ENCODE data around the gene HNRNPCL2.
"Not testable (repeated sequence)": the region's sequence is repeated elsewhere in the genome, so short reads cannot be mapped to it uniquely, and the experiment has no call there.

HNRNPCL2 gene

DNA sequence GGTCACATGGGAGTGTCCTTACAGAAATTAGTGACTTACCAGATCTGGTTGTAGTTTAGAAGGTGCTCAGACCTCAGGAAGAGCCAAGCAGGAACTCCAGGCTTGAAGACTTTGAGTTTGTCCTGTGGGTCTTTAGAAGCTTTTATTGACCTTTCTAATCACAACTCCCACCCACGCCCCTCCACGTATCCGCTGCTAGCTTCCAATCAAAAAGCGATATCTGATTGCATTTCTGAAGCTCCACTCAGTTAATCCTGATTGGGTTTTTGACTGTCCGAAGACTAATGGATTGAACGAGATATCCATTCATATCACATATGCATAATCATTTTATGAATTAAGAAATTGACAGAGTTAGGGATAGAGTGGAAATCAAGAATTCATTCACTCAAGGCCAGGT is at the start of gene HNRNPCL2:
Gene HNRNPCL2 (minus strand): TSS at position 101 of the 400 bp plus-strand sequence. CDS start 454 bp downstream, outside the sequence.
- not testable (repeated sequence) for DNase-seq (ENCODE audit: low read depth)

- DNase-seq (ENCODE audit: low read depth) = not testable (repeated sequence)
These were observed 48.9 kb upstream of the HNRNPCL2 start, which contains the start of gene HNRNPCL4 for GRCh38 chr1:13165531-13165930. TSS of gene HNRNPCL4 (minus strand) at chr1:13165631. CDS start at chr1:13165467, 164 bp downstream.

GRCh38 chr1:13155909-13156308 is 39.3 kb upstream of the HNRNPCL2 start, which contains the start of gene PRAMEF26:
TSS of gene PRAMEF26 (minus strand) at chr1:13156009. CDS start at chr1:13153095, 2,914 bp downstream.
- DNase-seq (ENCODE audit: low read depth) = not testable (repeated sequence)

GRCh38 chr1:13070474-13070873 is 46.2 kb downstream of the HNRNPCL2 start, which contains the start of gene PRAMEF25:
TSS of gene PRAMEF25 (plus strand) at chr1:13070774. CDS start at chr1:13073694, 2,920 bp downstream.
- DNase-seq (ENCODE audit: low read depth) = not testable (repeated sequence)
